Esophagus squamous epithelium (tissue), 4 donors: ENCODE measurements around the gene MS4A3.

Source experiments
- POLR2A ChIP-seq, 4 donors: fragments of 450-650 bp; IDR thresholded peaks; one replicate each; pipeline ENCODE4 v1.6.1; 2017; ENCODE audit warnings: antibody characterized with exemption in 4 of 4, mild to moderate bottlenecking in 4 of 4, moderate library complexity in 3 of 4
- TF ChIP-seq, protein P1 (sequence below), 6 experiments: fragments of 450-650 bp in 4 of 6; fragments of 200-600 bp in 2 of 6; sonication (generic) in 2 of 6; IDR thresholded peaks; one replicate each; pipeline ENCODE4 v1.5.1; 2016 to 2019; ENCODE audit warnings: antibody characterized with exemption in 6 of 6, mild to moderate bottlenecking in 4 of 6, moderate library complexity in 4 of 6

DNA sequence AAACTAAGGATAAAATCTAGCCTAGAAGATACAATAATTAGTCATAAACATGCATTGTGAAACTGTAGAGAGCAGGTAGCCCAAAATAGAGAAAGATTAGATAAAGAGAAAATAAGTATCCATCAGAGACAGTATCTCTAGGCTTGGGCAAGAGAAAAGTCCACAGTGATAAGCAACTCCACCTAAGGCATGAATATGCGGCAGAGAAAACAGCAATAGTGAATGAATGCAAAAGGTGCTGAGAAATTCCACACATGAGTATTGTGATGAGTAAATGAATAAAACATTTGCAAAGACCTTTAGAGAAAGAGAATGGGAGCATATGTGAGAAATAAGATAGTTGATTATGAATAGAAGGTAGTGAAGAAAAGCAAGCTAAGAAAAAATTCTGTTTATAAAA is 40.7 kb downstream of the MS4A3 start:
- TF ChIP-seq, protein P1, sequence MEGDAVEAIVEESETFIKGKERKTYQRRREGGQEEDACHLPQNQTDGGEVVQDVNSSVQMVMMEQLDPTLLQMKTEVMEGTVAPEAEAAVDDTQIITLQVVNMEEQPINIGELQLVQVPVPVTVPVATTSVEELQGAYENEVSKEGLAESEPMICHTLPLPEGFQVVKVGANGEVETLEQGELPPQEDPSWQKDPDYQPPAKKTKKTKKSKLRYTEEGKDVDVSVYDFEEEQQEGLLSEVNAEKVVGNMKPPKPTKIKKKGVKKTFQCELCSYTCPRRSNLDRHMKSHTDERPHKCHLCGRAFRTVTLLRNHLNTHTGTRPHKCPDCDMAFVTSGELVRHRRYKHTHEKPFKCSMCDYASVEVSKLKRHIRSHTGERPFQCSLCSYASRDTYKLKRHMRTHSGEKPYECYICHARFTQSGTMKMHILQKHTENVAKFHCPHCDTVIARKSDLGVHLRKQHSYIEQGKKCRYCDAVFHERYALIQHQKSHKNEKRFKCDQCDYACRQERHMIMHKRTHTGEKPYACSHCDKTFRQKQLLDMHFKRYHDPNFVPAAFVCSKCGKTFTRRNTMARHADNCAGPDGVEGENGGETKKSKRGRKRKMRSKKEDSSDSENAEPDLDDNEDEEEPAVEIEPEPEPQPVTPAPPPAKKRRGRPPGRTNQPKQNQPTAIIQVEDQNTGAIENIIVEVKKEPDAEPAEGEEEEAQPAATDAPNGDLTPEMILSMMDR (IDR thresholded peaks at IDR 0.05): no peak
- TF ChIP-seq POLR2A (IDR thresholded peaks at IDR 0.05): no peak
